Measurements from ENCODE around the gene MAX.

DNA sequence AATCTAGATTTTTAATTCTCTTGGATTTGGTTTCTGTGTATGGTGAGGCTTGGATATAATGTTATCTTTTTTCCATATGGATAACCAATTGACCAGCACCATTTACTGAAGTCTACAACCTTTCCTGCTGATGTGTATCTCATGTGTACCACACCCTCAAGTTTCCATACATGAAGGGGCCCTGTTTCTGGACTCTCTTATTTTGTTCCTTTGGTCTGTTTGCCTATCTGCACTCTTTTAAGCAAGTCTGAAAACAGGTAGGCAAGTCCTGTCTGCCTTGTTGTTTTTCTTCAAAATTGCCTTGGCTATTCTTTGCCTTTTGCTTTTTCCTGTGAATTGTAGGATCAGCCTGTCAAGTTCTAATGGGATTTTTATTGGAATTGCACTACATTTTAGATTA, 44.6 kb downstream of the MAX start:
- TF ChIP-seq, protein P1, sequence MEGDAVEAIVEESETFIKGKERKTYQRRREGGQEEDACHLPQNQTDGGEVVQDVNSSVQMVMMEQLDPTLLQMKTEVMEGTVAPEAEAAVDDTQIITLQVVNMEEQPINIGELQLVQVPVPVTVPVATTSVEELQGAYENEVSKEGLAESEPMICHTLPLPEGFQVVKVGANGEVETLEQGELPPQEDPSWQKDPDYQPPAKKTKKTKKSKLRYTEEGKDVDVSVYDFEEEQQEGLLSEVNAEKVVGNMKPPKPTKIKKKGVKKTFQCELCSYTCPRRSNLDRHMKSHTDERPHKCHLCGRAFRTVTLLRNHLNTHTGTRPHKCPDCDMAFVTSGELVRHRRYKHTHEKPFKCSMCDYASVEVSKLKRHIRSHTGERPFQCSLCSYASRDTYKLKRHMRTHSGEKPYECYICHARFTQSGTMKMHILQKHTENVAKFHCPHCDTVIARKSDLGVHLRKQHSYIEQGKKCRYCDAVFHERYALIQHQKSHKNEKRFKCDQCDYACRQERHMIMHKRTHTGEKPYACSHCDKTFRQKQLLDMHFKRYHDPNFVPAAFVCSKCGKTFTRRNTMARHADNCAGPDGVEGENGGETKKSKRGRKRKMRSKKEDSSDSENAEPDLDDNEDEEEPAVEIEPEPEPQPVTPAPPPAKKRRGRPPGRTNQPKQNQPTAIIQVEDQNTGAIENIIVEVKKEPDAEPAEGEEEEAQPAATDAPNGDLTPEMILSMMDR (IDR thresholded peaks at IDR 0.05) = no peak
- TF ChIP-seq POLR2A (IDR thresholded peaks at IDR 0.05) = no peak
- no peak for TF ChIP-seq EP300 (IDR thresholded peaks at IDR 0.05)
- no peak for TF ChIP-seq POLR2AphosphoS5 (IDR thresholded peaks at IDR 0.05)
